ENCODE measurements around the gene DNASE1L1. TPM values are rescaled to one million over a fixed set of nuclear protein-coding genes. Genes with fewer than 3 reads are reported as not detected.

Gene DNASE1L1
- total and polyA plus RNA-seq, 2 of the 13 experiments (the other 11 are each of a cell fraction or from before 2014, with no cell fraction given) = 4.7 to 12.3 TPM

DNA sequence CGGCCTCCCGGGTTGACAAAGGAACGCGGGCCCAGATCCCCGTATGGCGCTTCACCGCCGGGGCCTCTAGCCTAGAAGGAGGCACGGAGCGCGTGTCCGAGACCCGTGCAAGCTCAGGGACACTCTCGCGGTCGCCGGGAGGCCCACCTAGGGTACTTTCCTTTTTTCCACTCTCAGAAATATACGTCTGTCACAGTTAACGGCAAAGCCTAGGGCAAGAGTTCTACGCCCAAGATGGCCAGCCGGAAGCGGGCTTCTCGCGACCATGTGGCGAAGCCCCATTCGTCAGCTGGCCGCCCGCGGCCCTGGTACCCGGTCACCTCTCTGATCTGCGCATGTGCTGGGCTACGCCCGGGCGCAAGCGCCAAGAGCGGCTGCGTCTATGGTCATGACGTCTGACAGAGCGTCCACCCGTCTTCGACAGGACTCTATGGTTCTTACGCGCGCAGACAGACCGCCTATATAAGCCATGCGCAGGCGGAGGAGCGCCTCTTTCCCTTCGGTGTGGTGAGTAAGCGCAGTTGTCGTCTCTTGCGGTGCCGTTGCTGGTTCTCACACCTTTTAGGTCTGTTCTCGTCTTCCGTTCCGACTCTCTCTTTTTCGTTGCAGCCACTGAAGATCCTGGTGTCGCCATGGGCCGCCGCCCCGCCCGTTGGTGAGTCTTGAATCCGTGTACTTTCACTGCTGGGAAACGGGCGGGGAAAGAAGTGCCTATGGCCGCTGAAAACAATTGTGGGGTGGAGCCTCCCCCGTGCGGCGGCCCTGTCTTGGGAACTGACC, 11.0 kb downstream of the DNASE1L1 start, which contains the start of gene RPL10 (continued):
- TF ChIP-seq, protein P1, sequence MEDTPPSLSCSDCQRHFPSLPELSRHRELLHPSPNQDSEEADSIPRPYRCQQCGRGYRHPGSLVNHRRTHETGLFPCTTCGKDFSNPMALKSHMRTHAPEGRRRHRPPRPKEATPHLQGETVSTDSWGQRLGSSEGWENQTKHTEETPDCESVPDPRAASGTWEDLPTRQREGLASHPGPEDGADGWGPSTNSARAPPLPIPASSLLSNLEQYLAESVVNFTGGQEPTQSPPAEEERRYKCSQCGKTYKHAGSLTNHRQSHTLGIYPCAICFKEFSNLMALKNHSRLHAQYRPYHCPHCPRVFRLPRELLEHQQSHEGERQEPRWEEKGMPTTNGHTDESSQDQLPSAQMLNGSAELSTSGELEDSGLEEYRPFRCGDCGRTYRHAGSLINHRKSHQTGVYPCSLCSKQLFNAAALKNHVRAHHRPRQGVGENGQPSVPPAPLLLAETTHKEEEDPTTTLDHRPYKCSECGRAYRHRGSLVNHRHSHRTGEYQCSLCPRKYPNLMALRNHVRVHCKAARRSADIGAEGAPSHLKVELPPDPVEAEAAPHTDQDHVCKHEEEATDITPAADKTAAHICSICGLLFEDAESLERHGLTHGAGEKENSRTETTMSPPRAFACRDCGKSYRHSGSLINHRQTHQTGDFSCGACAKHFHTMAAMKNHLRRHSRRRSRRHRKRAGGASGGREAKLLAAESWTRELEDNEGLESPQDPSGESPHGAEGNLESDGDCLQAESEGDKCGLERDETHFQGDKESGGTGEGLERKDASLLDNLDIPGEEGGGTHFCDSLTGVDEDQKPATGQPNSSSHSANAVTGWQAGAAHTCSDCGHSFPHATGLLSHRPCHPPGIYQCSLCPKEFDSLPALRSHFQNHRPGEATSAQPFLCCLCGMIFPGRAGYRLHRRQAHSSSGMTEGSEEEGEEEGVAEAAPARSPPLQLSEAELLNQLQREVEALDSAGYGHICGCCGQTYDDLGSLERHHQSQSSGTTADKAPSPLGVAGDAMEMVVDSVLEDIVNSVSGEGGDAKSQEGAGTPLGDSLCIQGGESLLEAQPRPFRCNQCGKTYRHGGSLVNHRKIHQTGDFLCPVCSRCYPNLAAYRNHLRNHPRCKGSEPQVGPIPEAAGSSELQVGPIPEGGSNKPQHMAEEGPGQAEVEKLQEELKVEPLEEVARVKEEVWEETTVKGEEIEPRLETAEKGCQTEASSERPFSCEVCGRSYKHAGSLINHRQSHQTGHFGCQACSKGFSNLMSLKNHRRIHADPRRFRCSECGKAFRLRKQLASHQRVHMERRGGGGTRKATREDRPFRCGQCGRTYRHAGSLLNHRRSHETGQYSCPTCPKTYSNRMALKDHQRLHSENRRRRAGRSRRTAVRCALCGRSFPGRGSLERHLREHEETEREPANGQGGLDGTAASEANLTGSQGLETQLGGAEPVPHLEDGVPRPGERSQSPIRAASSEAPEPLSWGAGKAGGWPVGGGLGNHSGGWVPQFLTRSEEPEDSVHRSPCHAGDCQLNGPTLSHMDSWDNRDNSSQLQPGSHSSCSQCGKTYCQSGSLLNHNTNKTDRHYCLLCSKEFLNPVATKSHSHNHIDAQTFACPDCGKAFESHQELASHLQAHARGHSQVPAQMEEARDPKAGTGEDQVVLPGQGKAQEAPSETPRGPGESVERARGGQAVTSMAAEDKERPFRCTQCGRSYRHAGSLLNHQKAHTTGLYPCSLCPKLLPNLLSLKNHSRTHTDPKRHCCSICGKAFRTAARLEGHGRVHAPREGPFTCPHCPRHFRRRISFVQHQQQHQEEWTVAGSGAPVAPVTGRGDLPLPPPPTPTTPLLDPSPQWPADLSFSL (CRISPR knock-in tag; IDR thresholded peaks at IDR 0.05) = no peak
- TF ChIP-seq KAT7 (CRISPR knock-in tag; IDR thresholded peaks at IDR 0.05; ENCODE audit: borderline replicate concordance) (0 out of 2 replicates have a peak, but pooled peaks have one; percentile 70), ZNF790 (CRISPR knock-in tag; IDR thresholded peaks at IDR 0.05; ENCODE audit: borderline replicate concordance) (no peak; the same call in 1 of the 2 replicates), ZBTB42 (CRISPR knock-in tag; IDR thresholded peaks at IDR 0.05) (no peak; the same call in 1 of the 2 replicates), YY1 (IDR thresholded peaks at IDR 0.05; ENCODE audit: insufficient read depth, insufficient replicate concordance, low read depth, low read length) (peak; percentile 89), ZNF264 (CRISPR knock-in tag; IDR thresholded peaks at IDR 0.05) (0 out of 2 replicates have a peak, but pooled peaks have one; percentile 37), TP53 (CRISPR knock-in tag; conservative IDR thresholded peaks at IDR 0.05) (no peak), PCBP1 (IDR thresholded peaks at IDR 0.05; ENCODE audit: borderline replicate concordance, low read depth, low read length) (no peak), SAFB2 (CRISPR knock-in tag; IDR thresholded peaks at IDR 0.05; ENCODE audit: borderline replicate concordance, low read depth) (no peak; the same call in 1 of the 2 replicates), ZNF260 (CRISPR knock-in tag; IDR thresholded peaks at IDR 0.05; ENCODE audit: borderline replicate concordance, low read depth) (no peak), ZNF451 (CRISPR knock-in tag; IDR thresholded peaks at IDR 0.05) (no peak), AGO2 (optimal IDR thresholded peaks at IDR 0.05; ENCODE audit: low read depth, low read length) (peak; percentile 6), JUND (CRISPR knock-in tag; IDR thresholded peaks at IDR 0.05) (no peak), BRCA1 (CRISPR knock-in tag; IDR thresholded peaks at IDR 0.05) (0 out of 2 replicates have a peak, but pooled peaks have one; percentile 66), ZBTB3 (CRISPR knock-in tag; IDR thresholded peaks at IDR 0.05; ENCODE audit: borderline replicate concordance, low read depth) (no peak), NFKBIZ (CRISPR knock-in tag; IDR thresholded peaks at IDR 0.05) (no peak), KDM6A (CRISPR knock-in tag; IDR thresholded peaks at IDR 0.05; ENCODE audit: low read depth) (peak; percentile 15; the same call in 1 of the 2 replicates), ZMAT3 (CRISPR knock-in tag; conservative IDR thresholded peaks at IDR 0.05) (0 out of 2 replicates have a peak, but pooled peaks have one; percentile 66), MEIS2 (CRISPR knock-in tag; IDR thresholded peaks at IDR 0.05) (peak; percentile 29; the same call in 1 of the 2 replicates)
- TF ChIP-seq, protein P2, sequence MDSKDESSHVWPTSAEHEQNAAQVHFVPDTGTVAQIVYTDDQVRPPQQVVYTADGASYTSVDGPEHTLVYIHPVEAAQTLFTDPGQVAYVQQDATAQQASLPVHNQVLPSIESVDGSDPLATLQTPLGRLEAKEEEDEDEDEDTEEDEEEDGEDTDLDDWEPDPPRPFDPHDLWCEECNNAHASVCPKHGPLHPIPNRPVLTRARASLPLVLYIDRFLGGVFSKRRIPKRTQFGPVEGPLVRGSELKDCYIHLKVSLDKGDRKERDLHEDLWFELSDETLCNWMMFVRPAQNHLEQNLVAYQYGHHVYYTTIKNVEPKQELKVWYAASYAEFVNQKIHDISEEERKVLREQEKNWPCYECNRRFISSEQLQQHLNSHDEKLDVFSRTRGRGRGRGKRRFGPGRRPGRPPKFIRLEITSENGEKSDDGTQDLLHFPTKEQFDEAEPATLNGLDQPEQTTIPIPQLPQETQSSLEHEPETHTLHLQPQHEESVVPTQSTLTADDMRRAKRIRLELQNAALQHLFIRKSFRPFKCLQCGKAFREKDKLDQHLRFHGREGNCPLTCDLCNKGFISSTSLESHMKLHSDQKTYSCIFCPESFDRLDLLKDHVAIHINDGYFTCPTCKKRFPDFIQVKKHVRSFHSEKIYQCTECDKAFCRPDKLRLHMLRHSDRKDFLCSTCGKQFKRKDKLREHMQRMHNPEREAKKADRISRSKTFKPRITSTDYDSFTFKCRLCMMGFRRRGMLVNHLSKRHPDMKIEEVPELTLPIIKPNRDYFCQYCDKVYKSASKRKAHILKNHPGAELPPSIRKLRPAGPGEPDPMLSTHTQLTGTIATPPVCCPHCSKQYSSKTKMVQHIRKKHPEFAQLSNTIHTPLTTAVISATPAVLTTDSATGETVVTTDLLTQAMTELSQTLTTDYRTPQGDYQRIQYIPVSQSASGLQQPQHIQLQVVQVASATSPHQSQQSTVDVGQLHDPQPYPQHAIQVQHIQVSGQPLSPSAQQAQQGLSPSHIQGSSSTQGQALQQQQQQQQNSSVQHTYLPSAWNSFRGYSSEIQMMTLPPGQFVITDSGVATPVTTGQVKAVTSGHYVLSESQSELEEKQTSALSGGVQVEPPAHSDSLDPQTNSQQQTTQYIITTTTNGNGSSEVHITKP (CRISPR knock-in tag; IDR thresholded peaks at IDR 0.05; ENCODE audit: low read depth) = no peak

All from HepG2 (cell line).